Measurements from ENCODE around the gene PGBD4. TPM values are rescaled to one million over a fixed set of nuclear protein-coding genes. Genes with fewer than 3 reads are reported as not detected.

The PGBD4 gene
- total RNA-seq, 6 experiments from 2014 or later: 0.56 to 0.98 (median 0.83) TPM

DNA sequence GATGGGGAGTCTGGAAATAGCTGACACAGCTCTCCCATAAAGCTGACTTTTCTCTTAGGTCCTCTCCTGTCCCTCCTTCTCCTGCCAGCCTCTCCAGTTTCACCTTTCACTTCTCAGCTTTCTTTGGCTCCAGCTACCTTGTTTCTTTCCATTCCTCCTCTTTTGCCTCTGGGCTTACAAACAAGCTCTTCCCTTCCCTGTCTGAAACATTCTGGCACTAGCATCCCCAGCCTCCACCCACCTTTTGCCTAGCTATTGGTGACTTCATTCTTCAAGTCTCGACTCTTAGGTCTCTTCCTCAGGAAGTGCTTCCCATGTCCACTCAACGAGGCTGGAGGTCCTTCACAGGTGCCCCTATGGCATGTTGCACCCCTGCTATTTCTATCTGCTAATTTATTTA is 42.4 kb upstream of the PGBD4 start:
- Histone ChIP-seq H3K27me3 (no peaks in the 10 kb centered on the region), H3K4me1 (no peaks in the 10 kb centered on the region), H3K4me3 (no peak overlapping the region), H3K36me3 (no peaks in the 10 kb centered on the region), H3K27ac (no peak overlapping the region), H3K9me3 (no peaks in the 10 kb centered on the region)
- TF ChIP-seq, protein P1, sequence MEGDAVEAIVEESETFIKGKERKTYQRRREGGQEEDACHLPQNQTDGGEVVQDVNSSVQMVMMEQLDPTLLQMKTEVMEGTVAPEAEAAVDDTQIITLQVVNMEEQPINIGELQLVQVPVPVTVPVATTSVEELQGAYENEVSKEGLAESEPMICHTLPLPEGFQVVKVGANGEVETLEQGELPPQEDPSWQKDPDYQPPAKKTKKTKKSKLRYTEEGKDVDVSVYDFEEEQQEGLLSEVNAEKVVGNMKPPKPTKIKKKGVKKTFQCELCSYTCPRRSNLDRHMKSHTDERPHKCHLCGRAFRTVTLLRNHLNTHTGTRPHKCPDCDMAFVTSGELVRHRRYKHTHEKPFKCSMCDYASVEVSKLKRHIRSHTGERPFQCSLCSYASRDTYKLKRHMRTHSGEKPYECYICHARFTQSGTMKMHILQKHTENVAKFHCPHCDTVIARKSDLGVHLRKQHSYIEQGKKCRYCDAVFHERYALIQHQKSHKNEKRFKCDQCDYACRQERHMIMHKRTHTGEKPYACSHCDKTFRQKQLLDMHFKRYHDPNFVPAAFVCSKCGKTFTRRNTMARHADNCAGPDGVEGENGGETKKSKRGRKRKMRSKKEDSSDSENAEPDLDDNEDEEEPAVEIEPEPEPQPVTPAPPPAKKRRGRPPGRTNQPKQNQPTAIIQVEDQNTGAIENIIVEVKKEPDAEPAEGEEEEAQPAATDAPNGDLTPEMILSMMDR (IDR thresholded peaks at IDR 0.05): no peak
- TF ChIP-seq POLR2A (IDR thresholded peaks at IDR 0.05): no peak
- WGBS (ENCODE audit: insufficient coverage, low coverage, low lambda C conversion rate, missing lambda C conversion rate): 29% methylated on average over 2 of the region's 2 CpGs
- intact Hi-C loops (cut with DNase I): loop anchor here in 1 of 2 donors (10.0 kb wide), 1 partner anchor 155 kb away; the partner anchor contains the start of gene KATNBL1
- ATAC-seq (no peak), DNase-seq (no peak)

DNA sequence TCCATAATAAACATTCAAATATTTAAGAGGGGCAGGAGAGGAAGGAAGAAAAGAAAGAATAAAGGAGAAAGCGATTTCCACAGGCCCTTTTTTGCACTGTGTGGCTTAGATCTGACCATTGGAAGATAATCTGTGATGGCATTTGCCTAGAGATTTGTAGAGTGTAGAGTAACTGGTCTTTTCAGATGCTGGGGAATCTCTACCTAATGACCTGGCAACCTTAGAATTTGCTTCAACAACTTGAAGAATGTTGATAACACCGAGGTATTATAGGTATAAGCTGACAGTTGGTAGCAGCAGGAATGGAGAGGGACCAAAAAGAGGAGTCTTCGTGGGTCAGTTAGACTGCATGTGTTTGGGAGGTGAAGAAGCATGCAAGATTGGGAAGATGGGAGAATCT is 41.9 kb upstream of the PGBD4 start:
- Histone ChIP-seq H3K27ac (no peak overlapping the region), H3K4me3 (no peak overlapping the region)
- TF ChIP-seq, protein P1 (IDR thresholded peaks at IDR 0.05): no peak
- no peak for TF ChIP-seq POLR2A (IDR thresholded peaks at IDR 0.05)

DNA sequence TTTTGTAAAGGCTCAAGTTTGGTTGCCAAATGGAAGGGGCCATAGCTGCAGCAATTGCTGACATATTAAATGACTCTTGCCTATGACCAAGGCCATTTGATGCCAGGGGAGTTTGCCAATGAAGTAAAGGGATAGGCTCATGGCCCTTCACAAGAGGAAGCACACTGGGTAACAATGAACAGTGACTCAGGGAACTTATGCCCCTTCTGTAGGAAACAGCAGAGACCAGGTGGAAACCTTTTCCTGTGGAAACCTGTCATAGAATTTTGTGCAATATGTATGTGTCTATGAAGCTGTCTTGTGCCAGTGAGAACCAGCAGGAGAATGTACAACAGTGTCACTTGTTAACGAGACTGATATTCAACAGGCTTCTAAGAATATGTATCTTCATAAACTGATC is 37.4 kb upstream of the PGBD4 start:
- Histone ChIP-seq H3K36me3 (no peaks in the 10 kb centered on the region), H3K4me3 (no peak overlapping the region), H3K27me3 (no peaks in the 10 kb centered on the region), H3K27ac (no peak overlapping the region), H3K9me3 (no peaks in the 10 kb centered on the region), H3K4me1 (no peaks in the 10 kb centered on the region)
- WGBS (ENCODE audit: insufficient coverage, low coverage, low lambda C conversion rate, missing lambda C conversion rate): 0% methylated on average over 1 of the region's 1 CpG
- TF ChIP-seq, protein P1 (IDR thresholded peaks at IDR 0.05): no peak
- no peak for TF ChIP-seq POLR2A (IDR thresholded peaks at IDR 0.05)
- ATAC-seq (no peak), DNase-seq (no peak)
- intact Hi-C loops (cut with DNase I): no loop called here

More for the DNA sequence above, 41.9 kb upstream of the PGBD4 start:
- 75% methylated on average over 3 of the region's 3 CpGs for WGBS (ENCODE audit: insufficient coverage, low coverage, low lambda C conversion rate, missing lambda C conversion rate)
- intact Hi-C loops (cut with DNase I): loop anchor here in 1 of 2 donors (10.0 kb wide), 1 partner anchor 155 kb away; the partner anchor contains the start of gene KATNBL1
- H3K36me3 ChIP-seq: no peaks in the 10 kb centered on the region
- no peaks in the 10 kb centered on the region for H3K9me3 ChIP-seq
- ATAC-seq (no peak), DNase-seq (no peak)
- H3K27me3 ChIP-seq: no peaks in the 10 kb centered on the region
- H3K4me1 ChIP-seq: no peaks in the 10 kb centered on the region

DNA sequence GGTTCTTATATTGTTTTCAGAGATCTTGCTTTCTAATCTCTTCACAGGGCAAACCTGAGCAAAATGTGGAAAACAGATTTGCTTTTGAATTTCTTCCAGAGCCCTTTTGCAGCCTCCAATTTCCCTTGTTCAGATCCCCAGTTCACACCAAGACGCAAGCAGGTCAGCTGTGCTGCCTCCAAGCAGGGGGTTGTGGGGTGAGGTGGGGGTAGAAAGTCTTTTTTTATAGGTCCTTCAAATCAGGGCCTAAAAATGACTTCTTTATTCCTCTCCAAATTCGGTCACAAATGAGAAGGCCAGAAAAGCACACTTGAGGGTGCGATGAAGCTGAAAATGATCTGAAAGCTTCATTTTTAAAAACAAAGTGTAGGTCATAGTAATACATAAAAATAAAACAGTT is 36.6 kb upstream of the PGBD4 start:
- Histone ChIP-seq H3K27ac (no peak overlapping the region), H3K9me3 (no peaks in the 10 kb centered on the region), H3K4me1 (no peaks in the 10 kb centered on the region), H3K36me3 (no peaks in the 10 kb centered on the region), H3K27me3 (no peaks in the 10 kb centered on the region), H3K4me3 (no peak overlapping the region)
- WGBS (ENCODE audit: insufficient coverage, low coverage, low lambda C conversion rate, missing lambda C conversion rate): 86% methylated on average over 3 of the region's 3 CpGs
- no peak for DNase-seq
- intact Hi-C loops (cut with DNase I): no loop called here
- TF ChIP-seq, protein P1 (IDR thresholded peaks at IDR 0.05): no peak
- TF ChIP-seq POLR2A (IDR thresholded peaks at IDR 0.05): no peak
- ATAC-seq: no peak

DNA sequence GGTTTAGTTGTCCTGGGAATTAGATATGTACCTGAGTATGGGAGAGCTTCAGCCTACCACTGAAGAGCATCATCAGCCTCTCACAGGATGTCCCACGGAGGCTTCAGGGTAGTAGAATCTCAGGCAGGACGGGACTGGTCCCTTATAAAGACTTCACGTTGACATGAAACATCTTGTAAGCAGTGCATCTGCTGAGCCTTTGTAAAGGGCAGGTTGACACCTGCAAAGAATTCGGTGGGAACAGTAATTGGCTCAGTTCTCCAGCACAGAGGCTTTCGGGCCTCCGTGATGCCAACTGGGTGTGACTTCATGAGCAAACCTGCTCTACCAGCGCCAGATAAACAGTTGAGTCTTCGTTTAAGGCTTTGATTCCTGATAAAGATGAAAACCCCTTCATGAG is 35.9 kb upstream of the PGBD4 start:
- ATAC-seq: no peak
- no peak for TF ChIP-seq POLR2A (IDR thresholded peaks at IDR 0.05)

More for the DNA sequence above, 35.9 kb upstream of the PGBD4 start:
- Histone ChIP-seq H3K9me3 (no peaks in the 10 kb centered on the region), H3K27ac (no peak overlapping the region), H3K4me1 (no peaks in the 10 kb centered on the region), H3K4me3 (no peak overlapping the region), H3K27me3 (no peaks in the 10 kb centered on the region), H3K36me3 (no peaks in the 10 kb centered on the region)
- intact Hi-C loops (cut with DNase I): no loop called here
- 88% methylated on average over 7 of the region's 8 CpGs for WGBS (ENCODE audit: insufficient coverage, low coverage, low lambda C conversion rate, missing lambda C conversion rate)
- DNase-seq: no peak

Data from right lobe of liver (tissue), 6 donors.